ENCODE measurements around the gene SBDS. TPM values are rescaled to one million over a fixed set of nuclear protein-coding genes. Genes with fewer than 3 reads are reported as not detected.

SBDS gene
- total RNA-seq, 1 experiment from 2014 or later: 50.1 TPM

DNA sequence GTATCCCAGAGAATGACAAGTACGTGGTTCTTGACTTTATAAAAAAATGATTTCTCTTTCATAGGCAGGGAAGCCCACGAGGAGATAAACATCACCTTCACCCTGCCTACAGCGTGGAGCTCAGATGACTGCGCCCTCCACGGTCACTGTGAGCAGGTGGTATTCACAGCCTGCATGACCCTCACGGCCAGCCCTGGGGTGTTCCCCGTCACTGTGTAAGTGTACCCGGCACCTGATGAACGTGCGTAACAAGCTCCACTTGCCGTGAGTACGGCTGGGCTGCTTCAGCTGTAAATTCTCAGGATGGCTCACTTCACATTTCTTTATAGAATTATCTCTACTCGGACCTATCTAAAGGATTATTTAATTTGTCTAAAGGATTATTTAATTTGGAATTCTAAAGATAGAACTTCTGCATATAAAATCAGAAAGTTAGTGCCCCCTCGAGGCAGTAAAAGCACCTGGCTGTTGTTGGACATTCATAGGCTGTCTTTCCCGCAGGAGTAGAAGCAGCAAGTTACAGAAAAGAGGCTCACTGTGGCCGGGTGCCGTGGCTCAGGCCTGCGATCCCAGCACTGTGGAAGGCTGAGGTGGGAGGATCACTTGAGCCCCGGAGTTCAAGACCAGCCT lies 46.8 kb downstream of the SBDS start (continued):
- TF ChIP-seq, protein P1, sequence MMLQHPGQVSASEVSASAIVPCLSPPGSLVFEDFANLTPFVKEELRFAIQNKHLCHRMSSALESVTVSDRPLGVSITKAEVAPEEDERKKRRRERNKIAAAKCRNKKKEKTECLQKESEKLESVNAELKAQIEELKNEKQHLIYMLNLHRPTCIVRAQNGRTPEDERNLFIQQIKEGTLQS (IDR thresholded peaks at IDR 0.05): no peak
- TF ChIP-seq TCF7L2 (IDR thresholded peaks at IDR 0.05; ENCODE audit: borderline replicate concordance, extremely low read depth, insufficient read depth, insufficient read length): no peak

DNA sequence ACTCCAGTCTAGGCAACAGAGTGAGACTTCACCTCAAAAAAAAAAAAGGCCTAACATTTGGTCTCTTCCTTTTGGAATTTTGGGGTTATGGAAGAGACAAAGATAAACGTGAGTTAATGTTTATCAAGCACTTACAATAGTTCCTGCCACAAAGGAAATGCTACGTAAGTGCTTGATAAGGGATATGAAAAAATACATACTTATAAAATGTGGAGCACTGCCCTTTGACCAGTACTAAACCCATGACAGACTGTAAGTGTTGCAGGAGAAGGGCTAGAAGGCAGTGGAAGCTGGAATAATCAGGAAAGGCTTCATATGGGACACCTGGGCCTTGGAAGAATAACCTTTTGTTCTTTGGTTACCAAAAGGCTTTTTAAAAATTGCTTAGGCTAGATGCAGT lies 48.8 kb downstream of the SBDS start:
- Histone ChIP-seq H3K4me3 (replicated peaks in 1 of 2; ENCODE audit: low read depth in 1 of 2, low read length in 2 of 2) (no peak overlapping the region), H3K27ac (ENCODE audit: low read depth, low read length) (no peak overlapping the region), H3K4me1 (ENCODE audit: control insufficient read depth in 1 of 2, insufficient read depth in 2 of 2, low read length in 2 of 2) (peaks cover 0 to 4% of the 10 kb centered on the region in 2 experiments; a peak in 3 of 4 replicates), H3K9me2 (ENCODE audit: insufficient read depth) (no peaks in the 10 kb centered on the region), H3K9ac (ENCODE audit: low read length) (no peak overlapping the region), H3K79me2 (ENCODE audit: insufficient read depth, low read length) (peaks cover 15% of the 10 kb centered on the region; the same call in 1 of the 2 replicates), H3K36me3 (ENCODE audit: control insufficient read depth in 1 of 2, insufficient read depth in 2 of 2, low read length in 2 of 2) (peaks cover 39 to 51% of the 10 kb centered on the region in 2 experiments), H3K4me2 (ENCODE audit: low read length) (no peak overlapping the region), H4K20me1 (ENCODE audit: insufficient read depth) (no peaks in the 10 kb centered on the region), H3K9me3 (ENCODE audit: control insufficient read depth in 1 of 2, insufficient read depth in 1 of 2, low read depth in 1 of 2, low read length in 2 of 2) (no peaks in the 10 kb centered on the region), H2AFZ (ENCODE audit: low read depth, low read length, poor library complexity, severe bottlenecking) (no peak overlapping the region), H3K27me3 (ENCODE audit: insufficient read depth, low read length) (no peaks in the 10 kb centered on the region)
- POLR2A ChIA-PET: no interaction called here
- intact Hi-C loops (cut with micrococcal nuclease): no loop called here
- TF ChIP-seq ZFX (IDR thresholded peaks at IDR 0.05) (no peak), JUND (IDR thresholded peaks at IDR 0.05) (no peak), SIN3A (IDR thresholded peaks at IDR 0.05; ENCODE audit: low read depth) (no peak), RAD21 (IDR thresholded peaks at IDR 0.05; ENCODE audit: low read depth) (no peak), ELF1 (IDR thresholded peaks at IDR 0.05; ENCODE audit: borderline replicate concordance, low read depth) (no peak), YY1 (IDR thresholded peaks at IDR 0.05; ENCODE audit: extremely low read depth, insufficient replicate concordance, low read depth, low read length) (no peak)
- TF ChIP-seq, protein P1 (IDR thresholded peaks at IDR 0.05): no peak
- TF ChIP-seq, protein P2, sequence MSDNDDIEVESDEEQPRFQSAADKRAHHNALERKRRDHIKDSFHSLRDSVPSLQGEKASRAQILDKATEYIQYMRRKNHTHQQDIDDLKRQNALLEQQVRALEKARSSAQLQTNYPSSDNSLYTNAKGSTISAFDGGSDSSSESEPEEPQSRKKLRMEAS (IDR thresholded peaks at IDR 0.05): no peak
- TF ChIP-seq, protein P3, sequence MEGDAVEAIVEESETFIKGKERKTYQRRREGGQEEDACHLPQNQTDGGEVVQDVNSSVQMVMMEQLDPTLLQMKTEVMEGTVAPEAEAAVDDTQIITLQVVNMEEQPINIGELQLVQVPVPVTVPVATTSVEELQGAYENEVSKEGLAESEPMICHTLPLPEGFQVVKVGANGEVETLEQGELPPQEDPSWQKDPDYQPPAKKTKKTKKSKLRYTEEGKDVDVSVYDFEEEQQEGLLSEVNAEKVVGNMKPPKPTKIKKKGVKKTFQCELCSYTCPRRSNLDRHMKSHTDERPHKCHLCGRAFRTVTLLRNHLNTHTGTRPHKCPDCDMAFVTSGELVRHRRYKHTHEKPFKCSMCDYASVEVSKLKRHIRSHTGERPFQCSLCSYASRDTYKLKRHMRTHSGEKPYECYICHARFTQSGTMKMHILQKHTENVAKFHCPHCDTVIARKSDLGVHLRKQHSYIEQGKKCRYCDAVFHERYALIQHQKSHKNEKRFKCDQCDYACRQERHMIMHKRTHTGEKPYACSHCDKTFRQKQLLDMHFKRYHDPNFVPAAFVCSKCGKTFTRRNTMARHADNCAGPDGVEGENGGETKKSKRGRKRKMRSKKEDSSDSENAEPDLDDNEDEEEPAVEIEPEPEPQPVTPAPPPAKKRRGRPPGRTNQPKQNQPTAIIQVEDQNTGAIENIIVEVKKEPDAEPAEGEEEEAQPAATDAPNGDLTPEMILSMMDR (IDR thresholded peaks at IDR 0.05 in 2 of 3, conservative IDR thresholded peaks at IDR 0.05 in 1 of 3; ENCODE audit: borderline replicate concordance in 1 of 3, insufficient read depth in 1 of 3, low read depth in 2 of 3, low read length in 2 of 3): no peak
- CTCF ChIA-PET: no interaction called here
- RAD21 ChIA-PET (ENCODE audit: low non-redundant PET in 1 of 2, low total read pairs in 2 of 2, uncharacterized antibody in 2 of 2, unreplicated experiment in 2 of 2): no interaction called here
- BruUV-seq (replicated peaks): no TSS peak
- DNase-seq (ENCODE audit: low read depth, low spot score): no peak
- ATAC-seq: no peak

All from HCT116 (cell line).